Stimulated activated CD8-positive, alpha-beta memory T cell treated with anti-CD3 and anti-CD28 coated beads, Interleukin-7, amount 100 ng/mL, for 1 hour (primary cell): ENCODE results near the gene UBAP1L.
"Not testable (repeated sequence)": the region's sequence is repeated elsewhere in the genome, so short reads cannot be mapped to it uniquely, and the experiment has no call there.

ENCODE experiments used
- DNase-seq, 2 donors: peaks; one replicate each; pipeline ENCODE4 v3.0.0-alpha.2; 2020; ENCODE audit warnings: low read depth in 2 of 2

Gene UBAP1L

GRCh38 chr15:65084500-65085206 lies 30.3 kb downstream of the UBAP1L start:
- no peak for DNase-seq

DNA sequence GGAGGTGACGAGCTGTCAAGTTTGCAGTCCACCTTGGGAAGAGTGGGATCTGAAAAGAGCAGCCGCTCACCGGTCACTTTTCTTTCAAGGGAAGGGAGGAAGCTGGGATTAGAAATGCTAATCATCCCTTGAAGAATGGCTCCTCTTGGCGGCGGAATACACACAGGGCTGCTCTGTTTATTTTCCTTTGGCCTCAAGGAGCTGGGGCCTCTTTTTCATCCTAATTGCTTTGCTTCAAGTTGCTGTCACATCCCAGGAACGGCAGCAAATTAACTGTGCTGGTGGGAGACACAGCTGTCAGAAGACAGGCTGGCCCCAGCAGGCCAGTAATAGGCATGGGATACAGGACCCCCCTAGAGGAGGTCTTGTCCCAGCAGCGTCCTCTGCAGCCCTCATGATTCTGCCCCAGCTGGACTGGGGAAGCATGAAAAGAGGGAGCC lies 31.7 kb downstream of the UBAP1L start:
- DNase-seq: no peak

DNA sequence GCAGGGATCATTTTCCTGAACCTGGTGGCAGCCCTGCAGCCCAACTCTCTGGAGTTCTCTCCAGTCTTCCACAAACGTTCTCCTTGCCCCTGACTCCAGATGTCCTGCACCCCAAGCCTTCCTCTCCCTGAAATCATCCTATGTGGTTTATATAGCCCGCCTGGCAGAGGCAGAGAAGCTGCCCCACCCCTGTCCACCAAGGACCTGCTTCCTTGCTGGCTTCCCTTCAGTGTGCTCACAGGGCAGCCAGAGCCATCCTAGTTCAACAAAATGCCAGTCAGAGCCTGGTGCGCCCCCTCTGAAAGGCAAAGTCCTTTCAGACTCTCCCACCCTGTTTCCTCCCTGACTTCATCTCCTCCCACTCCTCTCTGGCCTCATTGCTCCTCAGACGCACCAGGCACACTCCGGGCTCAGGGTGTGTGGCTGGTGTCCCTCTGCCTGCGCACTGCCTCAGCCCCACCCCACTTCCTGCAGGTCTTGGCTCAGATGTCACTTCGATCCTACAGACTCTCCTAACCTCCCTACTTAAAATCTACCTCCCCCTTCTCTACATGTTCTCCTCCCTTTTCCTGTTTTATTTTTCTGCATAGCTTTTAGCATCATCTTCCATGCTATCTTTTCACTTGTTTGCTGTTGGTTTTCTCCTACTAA lies 32.6 kb downstream of the UBAP1L start:
- DNase-seq: no peak

- no peak for DNase-seq
These were observed 33.2 kb downstream of the UBAP1L start for GRCh38 chr15:65081758-65082157.

GRCh38 chr15:65081270-65081669 lies 33.7 kb downstream of the UBAP1L start:
- DNase-seq: no peak

GRCh38 chr15:65079580-65079979 lies 35.4 kb downstream of the UBAP1L start:
- DNase-seq: no peak

DNA sequence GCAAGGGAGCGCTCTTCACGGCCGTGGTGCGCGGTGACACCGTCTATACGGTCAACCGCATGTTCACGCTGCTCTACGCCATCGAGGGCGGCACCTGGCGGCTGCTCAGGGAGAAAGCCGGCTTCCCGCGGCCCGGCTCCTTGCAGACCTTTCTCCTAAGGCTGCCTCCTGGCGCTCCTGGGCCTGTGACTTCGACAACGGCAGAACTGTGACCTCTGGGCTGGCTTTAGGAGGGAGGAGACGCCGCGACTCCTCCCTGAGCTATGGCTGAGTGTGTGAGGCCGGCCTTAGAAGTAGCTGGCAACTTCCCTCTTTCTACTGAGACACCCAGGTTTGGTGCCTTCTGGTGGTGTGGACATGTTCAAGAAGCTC lies 37.0 kb downstream of the UBAP1L start:
- peak in 1 of 2 donors; percentile 14 for DNase-seq

- DNase-seq: no peak
These were observed 37.6 kb downstream of the UBAP1L start for GRCh38 chr15:65077291-65077980.

- no peak for DNase-seq
These were observed 38.3 kb downstream of the UBAP1L start, which contains the start of gene KBTBD13 for GRCh38 chr15:65076486-65077290. Gene KBTBD13 (plus strand): TSS chr15:65076746. CDS start chr15:65076816, 70 bp downstream.

- not testable (repeated sequence) for DNase-seq
These were observed 39.2 kb downstream of the UBAP1L start for GRCh38 chr15:65075607-65076395.

DNA sequence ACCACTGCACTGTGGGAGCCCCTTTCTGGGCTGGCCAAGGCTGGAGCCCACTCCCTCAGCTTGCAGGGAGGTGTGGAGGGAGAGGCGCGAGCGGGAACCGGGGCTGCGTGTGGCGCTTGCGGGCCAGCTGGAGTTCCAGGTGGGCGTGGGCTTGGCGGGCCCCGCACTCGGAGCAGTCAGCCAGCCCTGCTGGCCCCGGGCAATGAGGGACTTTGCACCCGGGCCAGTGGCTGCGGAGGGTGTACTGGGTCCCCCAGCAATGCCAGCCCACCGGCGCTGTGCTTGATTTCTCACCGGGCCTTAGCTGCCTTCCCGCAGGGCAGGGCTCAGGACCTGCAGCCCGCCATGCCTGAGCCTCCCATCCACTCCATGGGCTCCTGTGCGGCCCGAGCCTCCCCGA lies 40.1 kb downstream of the UBAP1L start:
- not testable (repeated sequence) for DNase-seq

GRCh38 chr15:65072617-65073016 lies 42.4 kb downstream of the UBAP1L start:
- no peak for DNase-seq

DNA sequence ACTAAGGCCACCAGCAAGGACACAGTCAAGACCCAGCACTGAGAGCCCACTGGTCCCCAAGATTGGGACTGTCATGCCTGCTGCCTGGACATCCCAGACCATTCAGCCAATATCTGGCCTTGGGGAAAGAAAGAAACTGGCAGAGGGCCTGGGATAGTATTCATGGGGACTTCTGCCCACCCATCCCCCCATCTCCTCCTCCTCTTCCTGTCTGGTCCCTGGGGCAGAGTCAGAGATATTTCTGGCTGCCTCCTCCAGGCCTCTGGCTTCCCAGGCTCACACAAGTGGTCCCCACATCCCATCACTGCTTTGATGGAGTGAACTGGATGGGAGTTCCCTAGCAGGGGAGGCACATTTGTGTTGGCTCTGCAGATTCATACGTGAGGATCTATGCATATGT lies 43.0 kb downstream of the UBAP1L start:
- DNase-seq: no peak

DNA sequence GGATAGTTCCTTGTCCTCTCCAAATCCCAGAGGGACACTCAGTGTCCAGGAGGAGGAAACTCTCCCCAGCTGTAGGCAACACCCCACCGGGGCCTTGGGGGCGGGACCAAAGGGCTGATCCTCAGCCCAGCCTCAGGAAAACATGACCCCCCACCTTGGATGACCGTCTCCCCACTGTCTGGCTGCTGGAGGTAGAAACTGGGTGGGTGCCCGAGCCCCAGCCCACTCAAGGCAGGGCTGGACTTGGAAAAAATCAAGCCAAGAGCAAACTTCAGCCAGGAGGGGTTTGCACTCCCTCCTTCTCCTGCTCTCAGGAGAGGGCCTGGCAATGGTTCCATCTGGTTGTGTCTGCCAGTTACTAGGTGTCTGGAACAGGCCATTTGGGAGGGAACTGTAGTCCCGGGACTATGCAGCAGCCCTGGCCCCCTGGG lies 43.6 kb downstream of the UBAP1L start:
- no peak for DNase-seq

- no peak for DNase-seq
These were observed 45.0 kb downstream of the UBAP1L start for GRCh38 chr15:65069779-65070546.

DNA sequence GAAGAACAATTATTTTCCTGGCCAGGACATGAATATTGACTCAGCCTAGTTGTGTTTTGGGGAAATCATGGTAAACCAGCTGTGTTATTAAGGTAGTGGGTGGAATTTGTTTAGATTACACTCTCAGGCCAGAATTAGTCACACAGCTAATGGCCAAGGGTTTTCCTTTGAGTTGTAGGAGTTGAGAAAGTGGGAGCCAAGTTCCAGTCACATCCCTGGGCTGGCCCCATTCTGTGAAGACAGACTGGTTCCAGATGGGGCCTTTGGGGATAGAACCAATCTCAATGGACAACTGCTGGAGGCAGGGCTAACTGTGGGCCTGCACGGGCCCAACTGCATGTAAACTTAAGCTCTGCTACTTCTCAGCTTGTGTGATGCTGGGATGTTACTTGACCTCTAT lies 45.8 kb downstream of the UBAP1L start:
- no peak for DNase-seq

GRCh38 chr15:65068403-65068788 lies 46.6 kb downstream of the UBAP1L start:
- no peak for DNase-seq

GRCh38 chr15:65067645-65068402 lies 47.2 kb downstream of the UBAP1L start, which contains the start of gene RASL12:
Gene RASL12 (minus strand): TSS chr15:65067991. CDS start chr15:65067835, 156 bp downstream.
- DNase-seq: no peak

GRCh38 chr15:65067317-65067644 lies 47.7 kb downstream of the UBAP1L start:
- no peak for DNase-seq
